Neutrophil (primary cell): ENCODE measurements around the gene HADH.

Experiments
- H3K27ac ChIP-seq: fragments of 200-600 bp; sonication (generic); 2 replicates; pipeline ENCODE4 v1.5.1; 2016; ENCODE audit warnings: mild to moderate bottlenecking, moderate library complexity
- H3K27me3 ChIP-seq: fragments of 200-600 bp; sonication (generic); 2 replicates; pipeline ENCODE4 v1.6.0; 2016; ENCODE audit warnings: mild to moderate bottlenecking
- H3K36me3 ChIP-seq: fragments of 200-600 bp; sonication (generic); 2 replicates; pipeline ENCODE4 v1.5.1; 2017
- H3K4me1 ChIP-seq, 2 experiments: fragments of 200-600 bp in 1 of 2; sonication (generic) in 1 of 2; 1 replicate in 1 of 2; 2 replicates in 1 of 2; pipeline versions ENCODE4 v1.5.1 to v1.6.1; 2013 to 2016; ENCODE audit warnings: low read depth in 1 of 2, low read length in 1 of 2, mild to moderate bottlenecking in 1 of 2, moderate library complexity in 1 of 2; ENCODE audit not compliant: control insufficient read depth in 1 of 2, insufficient read depth in 1 of 2
- H3K4me3 ChIP-seq, 2 experiments: fragments of 200-600 bp in 1 of 2; sonication (generic) in 1 of 2; 1 replicate in 1 of 2; 2 replicates in 1 of 2; pipeline ENCODE4 v1.5.1; 2013 to 2016; ENCODE audit warnings: low read depth in 1 of 2, low read length in 1 of 2, mild to moderate bottlenecking in 1 of 2, moderate library complexity in 1 of 2
- H3K9me3 ChIP-seq: fragments of 200-600 bp; sonication (generic); 2 replicates; pipeline ENCODE4 v1.5.1; 2016
- CTCF ChIP-seq: fragments of 200-600 bp; sonication (generic); IDR thresholded peaks from 2 replicates; pipeline ENCODE4 v1.5.1; 2016; ENCODE audit warnings: antibody characterized with exemption

The HADH gene

GRCh38 chr4:107997794-107998193, 8.1 kb downstream of the HADH start:
- Histone ChIP-seq H3K9me3 (no peaks in the 10 kb centered on the region), H3K36me3 (no peaks in the 10 kb centered on the region)

GRCh38 chr4:107999932-108000539, 10.3 kb downstream of the HADH start:
- Histone ChIP-seq H3K36me3 (no peaks in the 10 kb centered on the region), H3K4me3 (no peak overlapping the region), H3K4me1 (peaks cover 14 to 18% of the 10 kb centered on the region in 2 experiments), H3K9me3 (no peaks in the 10 kb centered on the region), H3K27me3 (no peaks in the 10 kb centered on the region), H3K27ac (no peak overlapping the region)
- no peak for TF ChIP-seq CTCF

More at GRCh38 chr4:107997794-107998193, 8.1 kb downstream of the HADH start:
- Histone ChIP-seq H3K27ac (no peak overlapping the region), H3K4me1 (peaks cover 14 to 18% of the 10 kb centered on the region in 2 experiments), H3K4me3 (no peak overlapping the region), H3K27me3 (no peaks in the 10 kb centered on the region)
- no peak for TF ChIP-seq CTCF

GRCh38 chr4:108001540-108002135, 11.9 kb downstream of the HADH start:
- no peaks in the 10 kb centered on the region for H3K36me3 ChIP-seq
- peaks cover 14 to 18% of the 10 kb centered on the region in 2 experiments for H3K4me1 ChIP-seq
- no peaks in the 10 kb centered on the region for H3K27me3 ChIP-seq
- no peak for TF ChIP-seq CTCF
- no peaks in the 10 kb centered on the region for H3K9me3 ChIP-seq
- H3K27ac ChIP-seq, result no peak overlapping the region
- H3K4me3 ChIP-seq, result no peak overlapping the region

- Histone ChIP-seq H3K27ac (no peak overlapping the region), H3K4me3 (no peak overlapping the region), H3K9me3 (no peaks in the 10 kb centered on the region), H3K36me3 (no peaks in the 10 kb centered on the region), H3K27me3 (no peaks in the 10 kb centered on the region), H3K4me1 (peaks cover 18 to 20% of the 10 kb centered on the region in 2 experiments)
- no peak for TF ChIP-seq CTCF
Observed at GRCh38 chr4:108003982-108004515, 14.4 kb downstream of the HADH start.

- no peaks in the 10 kb centered on the region for H3K9me3 ChIP-seq
- H3K36me3 ChIP-seq, result no peaks in the 10 kb centered on the region
- H3K27ac ChIP-seq, result no peak overlapping the region
- no peak for TF ChIP-seq CTCF
- H3K4me3 ChIP-seq, result no peak overlapping the region
- no peaks in the 10 kb centered on the region for H3K27me3 ChIP-seq
- peaks cover 17 to 20% of the 10 kb centered on the region in 2 experiments for H3K4me1 ChIP-seq
Observed at GRCh38 chr4:108004646-108005045, 15.0 kb downstream of the HADH start.
